HK-2 (cell line): ENCODE measurements around the gene STAU1.
"Not testable (repeated sequence)": the region's sequence is repeated elsewhere in the genome, so short reads cannot be mapped to it uniquely, and the experiment has no call there.

Experiments used
- DNase-seq: peaks from one replicate; pipeline ENCODE4 v3.0.0-alpha.2; 2018; ENCODE audit not compliant: unreplicated experiment

STAU1 gene

GRCh38 chr20:49187851-49188641 lies at the start of gene STAU1:
Gene STAU1 (minus strand): TSS chr20:49188334. CDS start chr20:49166201, 22,133 bp downstream.
- DNase-seq: peak; percentile 98

GRCh38 chr20:49237531-49237930 lies 49.4 kb upstream of the STAU1 start:
- DNase-seq: no peak

- no peak for DNase-seq
Measured at GRCh38 chr20:49236301-49236700, 48.2 kb upstream of the STAU1 start.

GRCh38 chr20:49234831-49235230 lies 46.7 kb upstream of the STAU1 start:
- no peak for DNase-seq

- DNase-seq: no peak
Measured at GRCh38 chr20:49233226-49233625, 45.1 kb upstream of the STAU1 start.

- DNase-seq: no peak
Measured at GRCh38 chr20:49231471-49231870, 43.3 kb upstream of the STAU1 start.

GRCh38 chr20:49230561-49231133 lies 42.5 kb upstream of the STAU1 start:
- DNase-seq: no peak

- no peak for DNase-seq
Measured at GRCh38 chr20:49230021-49230420, 41.9 kb upstream of the STAU1 start.

GRCh38 chr20:49229381-49229780 lies 41.2 kb upstream of the STAU1 start:
- no peak for DNase-seq

- DNase-seq: no peak
Measured at GRCh38 chr20:49228676-49229075, 40.5 kb upstream of the STAU1 start.

GRCh38 chr20:49225896-49226295 lies 37.8 kb upstream of the STAU1 start:
- no peak for DNase-seq

GRCh38 chr20:49219924-49220831 lies 32.0 kb upstream of the STAU1 start:
- no peak for DNase-seq

- DNase-seq: peak; percentile 99
Measured at GRCh38 chr20:49219091-49219923, 31.2 kb upstream of the STAU1 start, which contains the start of gene DDX27. Gene DDX27 (plus strand): TSS chr20:49219416. CDS start chr20:49219449, 33 bp downstream.

- not testable (repeated sequence) for DNase-seq
Measured at GRCh38 chr20:49218739-49219090, 30.6 kb upstream of the STAU1 start.

- peak; percentile 98 for DNase-seq
Measured at GRCh38 chr20:49216991-49217578, 29.0 kb upstream of the STAU1 start.

- no peak for DNase-seq
Measured at GRCh38 chr20:49215232-49215631, 27.1 kb upstream of the STAU1 start.

- no peak for DNase-seq
Measured at GRCh38 chr20:49214571-49214970, 26.4 kb upstream of the STAU1 start.

- no peak for DNase-seq
Measured at GRCh38 chr20:49210757-49211110, 22.6 kb upstream of the STAU1 start.

GRCh38 chr20:49210101-49210756 lies 22.1 kb upstream of the STAU1 start:
- no peak for DNase-seq

- no peak for DNase-seq
Measured at GRCh38 chr20:49207076-49207475, 18.9 kb upstream of the STAU1 start.

- no peak for DNase-seq
Measured at GRCh38 chr20:49203746-49204145, 15.6 kb upstream of the STAU1 start.
